HEK293T (cell line): ENCODE data around the gene SART1.

Source experiments
- ARNT ChIP-seq: fragments of 450-650 bp; IDR thresholded peaks from 2 replicates; pipeline ENCODE4 v1.6.1; 2017; ENCODE audit warnings: mild to moderate bottlenecking
- BHLHE40 ChIP-seq: fragments of 450-650 bp; IDR thresholded peaks from 2 replicates; pipeline ENCODE4 v1.6.1; 2016; ENCODE audit warnings: mild to moderate bottlenecking, moderate library complexity, borderline replicate concordance
- ELF4 ChIP-seq: fragments of 450-650 bp; IDR thresholded peaks from 2 replicates; pipeline ENCODE4 v1.6.1; 2017; ENCODE audit warnings: antibody characterized with exemption
- FOXA1 ChIP-seq: fragments of 450-650 bp; IDR thresholded peaks from 2 replicates; pipeline ENCODE4 v1.6.1; 2016; ENCODE audit warnings: mild to moderate bottlenecking
- FOXK2 ChIP-seq: fragments of 450-650 bp; IDR thresholded peaks from 2 replicates; pipeline ENCODE4 v1.6.1; 2016; ENCODE audit warnings: mild to moderate bottlenecking
- FOXM1 ChIP-seq: fragments of 450-650 bp; IDR thresholded peaks from 2 replicates; pipeline ENCODE4 v1.6.1; 2017; ENCODE audit warnings: mild to moderate bottlenecking, borderline replicate concordance
- HDGF ChIP-seq: fragments of 450-650 bp; IDR thresholded peaks from 2 replicates; pipeline ENCODE4 v1.6.1; 2017; ENCODE audit warnings: antibody characterized with exemption, borderline replicate concordance
- L3MBTL2 ChIP-seq: fragments of 450-650 bp; conservative IDR thresholded peaks from 2 replicates; pipeline ENCODE4 v1.6.1; 2016; ENCODE audit warnings: mild to moderate bottlenecking
- NFRKB ChIP-seq: fragments of 450-650 bp; IDR thresholded peaks from 2 replicates; pipeline ENCODE4 v1.6.1; 2016; ENCODE audit warnings: mild to moderate bottlenecking, moderate library complexity
- SP1 ChIP-seq: fragments of 450-650 bp; IDR thresholded peaks from 2 replicates; pipeline ENCODE4 v1.6.1; 2017
- SUZ12 ChIP-seq: fragments of 450-650 bp; IDR thresholded peaks from 2 replicates; pipeline ENCODE4 v1.6.1; 2016; ENCODE audit warnings: mild to moderate bottlenecking
- TARDBP ChIP-seq: fragments of 450-650 bp; IDR thresholded peaks from 2 replicates; pipeline ENCODE4 v1.6.1; 2016
- TF ChIP-seq, protein P1 (sequence below): fragments of 450-650 bp; IDR thresholded peaks from 2 replicates; pipeline ENCODE4 v1.6.1; 2016

- TF ChIP-seq FOXA1 (no peak), HDGF (no peak), TARDBP (no peak), SP1 (no peak), BHLHE40 (no peak), L3MBTL2 (no peak), NFRKB (no peak), FOXM1 (no peak), FOXK2 (no peak), SUZ12 (no peak), ELF4 (no peak), ARNT (no peak)
- TF ChIP-seq, protein P1, sequence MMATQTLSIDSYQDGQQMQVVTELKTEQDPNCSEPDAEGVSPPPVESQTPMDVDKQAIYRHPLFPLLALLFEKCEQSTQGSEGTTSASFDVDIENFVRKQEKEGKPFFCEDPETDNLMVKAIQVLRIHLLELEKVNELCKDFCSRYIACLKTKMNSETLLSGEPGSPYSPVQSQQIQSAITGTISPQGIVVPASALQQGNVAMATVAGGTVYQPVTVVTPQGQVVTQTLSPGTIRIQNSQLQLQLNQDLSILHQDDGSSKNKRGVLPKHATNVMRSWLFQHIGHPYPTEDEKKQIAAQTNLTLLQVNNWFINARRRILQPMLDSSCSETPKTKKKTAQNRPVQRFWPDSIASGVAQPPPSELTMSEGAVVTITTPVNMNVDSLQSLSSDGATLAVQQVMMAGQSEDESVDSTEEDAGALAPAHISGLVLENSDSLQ: no peak
These were observed 13.9 kb upstream of the SART1 start for GRCh38 chr11:65947603-65948125.
